Measurements from ENCODE around the gene F7.

Gene F7

GRCh38 chr13:113167575-113167974 lies 62.0 kb downstream of the F7 start:
- H3K27ac ChIP-seq: no peak overlapping the region
- no peak for TF ChIP-seq ZFX (IDR thresholded peaks at IDR 0.05; ENCODE audit: borderline replicate concordance)

GRCh38 chr13:113168211-113168610 lies 62.6 kb downstream of the F7 start:
- H3K27ac ChIP-seq: no peak overlapping the region
- TF ChIP-seq CTCF (IDR thresholded peaks at IDR 0.05): no peak
- no peak for TF ChIP-seq ZFX (IDR thresholded peaks at IDR 0.05; ENCODE audit: borderline replicate concordance)

GRCh38 chr13:113169277-113170272 lies 64.0 kb downstream of the F7 start:
- TF ChIP-seq ZFX (IDR thresholded peaks at IDR 0.05; ENCODE audit: borderline replicate concordance) (no peak), CTCF (IDR thresholded peaks at IDR 0.05) (no peak)
- no peak overlapping the region for H3K27ac ChIP-seq

Data from 22Rv1 (cell line).